OCI-LY1 (cell line): ENCODE measurements around the gene PIKFYVE.

Source experiments
- CTCF ChIP-seq: fragments of 200-600 bp; sonication (generic), shearing (Covaris generic); IDR thresholded peaks from 2 replicates; pipeline ENCODE4 v1.5.1; 2017; ENCODE audit warnings: mild to moderate bottlenecking, antibody characterized with exemption, low read length, moderate library complexity, mixed read lengths
- EZH2 ChIP-seq: fragments of 200-600 bp; sonication (generic), shearing (Covaris generic); IDR thresholded peaks from 2 replicates; pipeline ENCODE4 v1.8.0; 2017; ENCODE audit warnings: borderline replicate concordance, mixed run types, mild to moderate bottlenecking, antibody characterized with exemption, low read length, moderate library complexity, mixed read lengths

DNA sequence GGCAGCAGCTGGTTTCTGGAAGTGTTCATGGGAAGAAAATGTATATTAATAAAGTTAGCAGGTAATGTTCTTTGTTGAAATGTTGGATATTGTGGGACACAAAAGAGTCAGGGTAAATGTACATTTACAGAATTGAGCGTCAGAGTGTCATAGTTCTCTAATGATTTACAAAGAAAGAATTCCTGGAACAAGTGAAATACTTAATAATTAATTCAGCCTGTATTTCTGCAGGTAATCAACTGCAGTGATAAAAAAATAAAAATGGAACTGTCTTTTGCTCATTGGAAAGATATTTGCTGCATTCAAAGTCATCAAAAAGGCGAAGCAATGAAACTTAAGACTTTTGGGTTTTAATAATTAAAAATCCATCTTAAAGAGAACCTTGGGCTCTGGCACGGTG, 113.1 kb downstream of the PIKFYVE start:
- TF ChIP-seq CTCF (no peak), EZH2 (no peak)
